K562 treated with DMSO at 1 percent for 12 hours (cell line): ENCODE data around the gene POLR3E. TPM values are rescaled to one million over a fixed set of nuclear protein-coding genes. Genes with fewer than 3 reads are reported as not detected.

Source experiments
- total RNA-seq: library from RNA; unstranded; fragments of 300-600 nt; gene quantifications from 2 replicates; pipeline ENCODE4 v1.2.3, GENCODE V29; 2022; ENCODE audit not compliant: insufficient read depth

Gene POLR3E
- 33.9 and 39.3 TPM in 2 replicates for total RNA-seq

GRCh38 chr16:22297114-22297870, at the start of gene POLR3E:
TSS of gene POLR3E (plus strand) at chr16:22297409. CDS start at chr16:22302969, 5,560 bp downstream.

GRCh38 chr16:22374311-22375116, 77.3 kb downstream of the POLR3E start, which contains the start of gene CDR2:
TSS of gene CDR2 (minus strand) at chr16:22374619. CDS start at chr16:22374309, 310 bp downstream.

Other genes with a start within 250 kb of the POLR3E start
- gene VWA3A, start 204.9 kb upstream of the POLR3E start, total RNA-seq: not detected in 2 replicates
- gene SDR42E2, start 134.9 kb upstream of the POLR3E start, total RNA-seq: not detected in 2 replicates
- gene EEF2K, start 91.1 kb upstream of the POLR3E start, total RNA-seq: 7.8 and 25.5 TPM in 2 replicates
- gene CDR2, start 77.2 kb downstream of the POLR3E start, total RNA-seq: 14.0 and 20.6 TPM in 2 replicates
- gene NPIPB5, start 213.5 kb downstream of the POLR3E start, total RNA-seq: 4.0 and 33.7 TPM in 2 replicates